Astrocyte (in vitro differentiated cells and primary cell): ENCODE results near the gene MAGIX.

Experiments used
- CTCF ChIP-seq: IDR thresholded peaks from 2 replicates; pipeline ENCODE4 v1.5.1; 2011; ENCODE audit warnings: low read depth, mild to moderate bottlenecking, inconsistent platforms, low read length, moderate library complexity; ENCODE audit not compliant: insufficient read depth
- EZH2 ChIP-seq: IDR thresholded peaks from 2 replicates; pipeline ENCODE4 v1.6.1; 2012; ENCODE audit warnings: mild to moderate bottlenecking, low read length, inconsistent platforms; ENCODE audit not compliant: insufficient read depth

- TF ChIP-seq CTCF (no peak), EZH2 (no peak)
These were observed 42.9 kb downstream of the MAGIX start for GRCh38 chrX:49205443-49205842.
